GM18909 (cell line): ENCODE measurements around the gene KLF11.
"Not testable (repeated sequence)": the region's sequence is repeated elsewhere in the genome, so short reads cannot be mapped to it uniquely, and the experiment has no call there.

Source experiments
- ATAC-seq: cut with Tn5 transposase; IDR thresholded peaks from one replicate; pipeline ENCODE4 v1.9.1; 2021; ENCODE audit warnings: mild to moderate bottlenecking; ENCODE audit not compliant: unreplicated experiment, poor library complexity

KLF11 gene

DNA sequence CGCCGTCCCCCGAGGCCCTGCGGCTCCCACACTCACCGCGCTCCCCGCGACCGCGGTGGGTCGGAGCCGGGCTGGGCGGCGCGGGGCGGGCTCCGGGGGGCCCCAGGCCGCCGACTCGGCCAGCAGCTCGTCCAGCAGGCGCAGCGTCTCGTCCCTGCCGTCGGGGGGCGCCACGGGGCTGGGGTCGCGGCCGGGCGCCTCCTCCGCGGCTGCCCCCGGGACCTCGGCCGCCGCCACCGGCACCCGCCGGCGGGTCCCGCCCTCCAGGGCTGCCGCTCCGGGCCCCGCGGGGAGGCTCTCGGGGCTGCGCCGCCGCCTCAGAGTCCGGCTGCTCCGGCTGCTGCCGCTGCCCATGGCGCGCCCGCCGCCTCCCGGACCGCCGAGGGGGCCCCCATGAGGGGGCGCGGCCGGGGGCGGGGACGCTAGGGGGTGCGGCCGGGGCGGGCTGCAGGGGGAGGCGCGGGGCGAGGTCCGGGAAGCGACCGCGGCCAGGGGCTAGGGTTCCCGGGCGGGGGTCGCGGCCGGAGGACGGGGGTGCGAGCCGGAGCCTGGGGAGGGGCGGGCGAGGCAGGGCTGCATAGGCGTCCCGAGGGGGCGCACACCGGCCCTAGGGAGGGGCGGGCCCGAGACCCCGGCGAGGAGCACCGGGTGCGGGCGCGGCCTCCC, 36.7 kb downstream of the KLF11 start, which contains the start of gene CYS1:
TSS of gene CYS1 (minus strand) at position 542 of the 666 bp plus-strand sequence. CDS start at position 354, 188 bp downstream.
- ATAC-seq = peak; percentile 31

- peak; percentile 32 for ATAC-seq
Measured at GRCh38 chr2:10080536-10081304, 37.4 kb downstream of the KLF11 start.

- ATAC-seq = no peak
Measured at GRCh38 chr2:10083046-10083445, 39.7 kb downstream of the KLF11 start.

DNA sequence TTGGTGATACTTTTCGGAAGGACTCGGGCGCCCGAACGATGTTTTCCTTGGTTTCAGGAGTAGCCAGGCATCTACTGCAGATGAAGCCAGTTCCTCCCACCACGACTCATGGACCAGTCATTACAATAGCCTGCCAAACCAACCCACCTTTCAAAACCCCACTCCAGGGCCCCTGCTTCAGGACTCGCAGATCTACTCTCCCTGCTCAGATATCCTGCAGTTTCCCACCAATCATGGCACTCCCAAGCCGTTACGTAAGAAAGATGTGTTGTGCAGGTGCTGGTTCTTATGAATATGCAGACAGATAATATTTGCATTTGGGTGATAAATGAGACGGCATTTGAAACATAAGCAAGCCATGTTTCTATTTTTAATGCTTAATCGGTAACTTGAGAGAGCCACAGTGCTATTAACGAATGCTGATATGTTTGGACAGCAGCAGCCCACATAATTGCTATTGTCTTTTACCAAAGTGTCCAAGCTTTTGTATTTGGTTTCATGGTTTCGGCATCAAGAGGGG, 40.4 kb downstream of the KLF11 start:
- peak; percentile 40 for ATAC-seq

DNA sequence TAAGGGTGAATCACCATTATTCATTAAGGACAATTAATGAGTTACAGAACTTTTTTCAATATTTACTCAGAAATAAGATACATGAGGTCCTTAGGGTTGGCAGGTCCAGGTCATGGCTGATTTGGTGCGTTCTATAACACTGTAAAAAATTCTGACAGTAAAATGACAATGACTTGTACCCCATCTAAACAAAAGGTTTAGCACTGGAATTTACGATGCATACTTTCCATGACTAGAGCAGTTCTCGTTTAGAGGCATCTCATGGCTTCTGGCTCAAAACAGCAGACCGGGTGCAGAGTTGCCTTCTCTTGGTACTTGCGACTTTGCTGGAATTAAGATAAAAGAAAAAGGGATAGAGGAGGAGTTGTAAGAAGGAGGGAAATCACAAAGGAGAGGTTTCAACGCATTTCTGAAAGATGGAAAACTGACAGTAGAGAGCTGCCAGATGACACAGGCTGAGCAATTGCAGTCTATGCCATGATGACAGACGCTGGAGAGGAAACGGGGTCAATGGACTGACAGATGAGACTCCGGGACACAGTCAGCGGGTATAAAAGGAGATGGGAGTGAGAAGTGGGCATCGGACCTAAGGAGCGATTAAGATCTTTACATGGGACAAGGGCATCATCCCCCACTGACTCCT, 41.0 kb downstream of the KLF11 start:
- ATAC-seq = peak; percentile 6

GRCh38 chr2:10085043-10085667, 41.8 kb downstream of the KLF11 start:
- no peak for ATAC-seq

DNA sequence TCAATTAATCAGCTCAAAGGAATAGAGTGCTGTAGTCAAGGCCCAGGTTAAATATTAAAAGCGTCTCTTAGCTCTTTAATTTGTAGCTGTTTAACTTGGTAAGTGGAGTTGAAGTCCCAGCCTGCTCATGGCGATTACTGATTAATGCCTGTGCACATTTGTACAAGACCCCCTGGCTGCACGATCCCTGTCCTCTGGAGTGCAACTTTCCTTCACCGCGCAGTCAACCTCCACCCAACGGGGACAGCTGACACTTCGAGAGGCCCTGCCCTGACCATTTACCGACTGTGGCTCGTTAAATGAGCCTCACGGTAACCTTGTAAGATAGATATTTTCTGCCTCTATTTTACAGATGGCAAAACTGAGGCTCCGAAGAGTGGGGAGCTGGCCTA, 42.3 kb downstream of the KLF11 start:
- ATAC-seq = no peak

DNA sequence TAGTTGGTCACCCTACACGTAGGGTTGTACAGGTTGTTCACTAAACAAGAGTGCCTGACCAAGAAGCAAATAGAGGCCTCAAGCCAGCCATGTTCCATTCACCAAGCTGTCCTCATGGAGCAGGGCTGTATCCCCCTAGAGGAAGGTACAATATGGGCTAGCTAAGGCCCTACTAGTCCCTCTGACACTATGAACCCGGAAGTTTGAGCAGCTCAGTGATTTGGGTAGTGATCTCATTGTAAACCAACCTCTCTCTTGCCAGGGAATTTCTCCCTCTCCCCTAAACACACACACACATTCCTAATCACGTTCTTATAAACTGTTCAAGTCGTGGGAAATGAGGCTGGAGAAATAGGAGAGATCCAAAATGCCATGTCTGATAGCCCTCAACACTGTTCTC, 43.6 kb downstream of the KLF11 start:
- ATAC-seq = no peak

DNA sequence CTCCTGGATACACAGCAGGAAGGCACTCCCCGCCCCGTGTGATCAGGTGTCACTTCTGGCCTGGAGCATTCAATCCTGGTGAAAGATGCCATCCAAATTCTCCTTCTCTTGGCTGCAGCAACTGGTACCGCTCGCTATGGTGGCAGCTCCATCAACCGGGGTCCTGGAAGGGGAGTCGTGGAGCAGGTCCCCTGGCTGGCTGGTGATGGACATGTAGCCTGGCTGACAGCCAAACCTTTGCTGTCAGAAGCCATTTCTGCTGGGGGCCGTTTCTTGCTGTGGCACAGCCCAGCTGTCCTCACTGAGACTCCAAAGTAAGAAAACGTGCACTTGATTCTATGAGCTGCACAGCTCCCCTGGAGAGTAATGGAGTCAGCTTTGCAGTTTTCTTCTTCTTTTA, 44.0 kb downstream of the KLF11 start:
- ATAC-seq = no peak

GRCh38 chr2:10089565-10090190, 46.3 kb downstream of the KLF11 start:
- ATAC-seq = peak; percentile 42

DNA sequence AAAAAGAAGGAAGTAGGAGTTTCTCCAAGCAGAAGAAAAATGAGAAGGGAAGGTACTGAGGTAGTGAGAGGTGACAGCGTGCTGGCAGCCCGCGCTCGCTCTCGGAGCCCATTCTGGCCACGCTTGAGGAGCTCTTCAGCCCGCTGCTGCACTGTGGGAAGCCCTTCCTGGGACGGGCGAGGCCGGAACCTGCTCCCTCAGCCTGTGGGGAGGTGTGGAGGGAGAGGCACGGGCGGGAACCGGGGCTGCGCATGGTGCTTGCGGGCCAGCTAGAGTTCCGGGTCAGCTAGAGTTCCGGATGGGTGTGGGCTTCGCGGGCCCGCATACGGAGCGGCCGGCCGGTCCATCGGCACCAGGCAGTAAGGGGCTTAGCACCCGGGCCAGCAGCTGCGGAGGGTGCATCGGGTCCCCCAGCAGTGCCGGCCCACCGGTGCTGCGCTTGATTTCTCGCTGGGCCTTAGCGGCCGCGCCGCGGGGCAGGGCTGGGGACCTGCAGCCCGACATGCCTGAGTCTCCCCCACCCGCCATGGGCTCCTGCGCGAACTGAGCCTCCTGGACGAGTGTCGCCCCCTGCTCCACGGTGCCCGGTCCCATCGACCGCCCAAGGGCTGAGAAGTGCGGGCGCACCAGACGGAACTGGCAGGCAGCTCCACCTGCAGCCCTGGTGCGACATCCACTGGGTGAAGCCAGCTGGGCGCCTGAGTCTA, 48.0 kb downstream of the KLF11 start:
- no peak for ATAC-seq

DNA sequence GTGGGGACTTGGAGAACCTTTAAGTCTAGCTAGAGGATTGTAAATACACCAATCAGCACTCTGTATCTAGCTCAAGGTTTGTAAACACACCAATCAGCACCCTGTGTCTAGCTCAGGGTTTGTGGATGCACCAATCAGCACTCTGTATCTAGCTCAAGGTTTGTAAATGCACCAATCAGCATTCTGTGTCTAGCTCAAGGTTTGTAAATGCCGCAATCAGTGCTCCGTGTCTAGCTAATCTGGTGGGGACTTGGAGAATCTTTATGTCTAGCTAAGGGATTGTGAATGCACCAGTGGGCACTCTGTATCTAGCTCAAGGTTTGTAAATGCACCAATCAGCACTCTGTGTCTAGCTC, 48.5 kb downstream of the KLF11 start:
- not testable (repeated sequence) for ATAC-seq

DNA sequence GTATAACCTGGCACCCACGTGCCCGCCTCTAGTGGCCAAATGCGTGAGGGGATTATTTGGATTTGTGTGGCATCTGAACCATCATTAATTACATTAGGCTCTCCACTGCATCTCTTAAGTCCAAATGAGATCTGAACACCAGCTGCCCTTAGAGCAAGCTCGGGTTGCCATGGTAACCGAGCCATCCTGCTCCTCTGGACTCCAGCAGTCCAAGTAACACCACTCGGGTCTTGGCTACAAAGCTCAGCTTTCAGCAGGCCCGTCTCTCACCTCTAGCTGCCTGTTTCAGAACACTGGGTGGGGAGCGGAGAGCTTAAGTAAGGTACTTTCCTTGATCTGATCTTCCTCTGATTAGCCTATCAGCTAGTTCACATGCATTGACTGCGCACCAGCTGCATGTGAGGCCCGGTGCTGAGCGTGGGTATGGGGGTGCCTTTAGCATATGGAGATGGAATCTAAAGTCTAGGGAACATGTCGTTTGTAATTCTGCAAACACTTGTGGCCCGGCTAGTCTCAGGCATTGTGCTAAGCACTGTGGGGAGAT, 51.0 kb downstream of the KLF11 start:
- no peak for ATAC-seq

DNA sequence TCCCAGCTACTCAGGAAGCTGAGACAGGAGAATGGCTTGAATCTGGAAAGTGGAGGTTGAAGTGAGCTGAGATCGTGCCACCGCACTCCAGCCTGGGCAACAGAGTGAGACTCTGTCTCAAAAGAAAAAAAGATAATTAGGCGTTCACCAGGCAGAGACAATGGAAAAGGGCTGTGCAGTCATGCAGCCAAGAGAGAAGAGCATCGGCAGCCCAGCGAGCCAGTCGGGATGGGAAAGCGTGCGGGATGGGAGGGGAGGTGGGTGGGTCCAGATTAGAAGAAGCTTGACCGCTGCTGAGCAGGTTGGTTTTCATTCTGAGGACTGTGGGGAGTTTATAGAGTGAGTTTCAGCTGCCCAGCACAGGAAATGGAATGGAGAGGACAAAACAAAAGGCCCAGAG, 51.8 kb downstream of the KLF11 start:
- ATAC-seq = no peak

DNA sequence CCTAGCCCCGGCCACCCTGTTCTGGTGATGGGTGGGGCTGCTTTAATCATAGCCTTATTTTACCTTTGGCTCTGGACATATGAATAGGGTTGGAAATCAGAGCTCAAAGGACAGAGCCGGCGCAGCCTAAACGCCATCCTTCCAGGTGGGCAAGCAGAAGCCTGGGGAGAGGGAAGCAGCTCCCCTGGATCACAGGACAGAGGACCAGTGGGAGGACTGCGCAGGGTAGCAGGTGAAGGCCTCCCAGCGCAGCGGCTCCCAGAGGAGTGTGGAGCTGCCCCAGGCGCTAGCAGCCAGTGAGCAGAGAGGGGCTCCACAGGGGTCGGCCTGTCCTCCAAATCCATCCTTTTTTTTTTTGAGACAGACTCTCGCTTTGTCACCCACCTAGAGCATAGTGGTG, 53.3 kb downstream of the KLF11 start:
- no peak for ATAC-seq

GRCh38 chr2:10097352-10098148, 54.2 kb downstream of the KLF11 start:
- peak; percentile 74 for ATAC-seq

- ATAC-seq = no peak
Measured at GRCh38 chr2:10101491-10101890, 58.1 kb downstream of the KLF11 start.

DNA sequence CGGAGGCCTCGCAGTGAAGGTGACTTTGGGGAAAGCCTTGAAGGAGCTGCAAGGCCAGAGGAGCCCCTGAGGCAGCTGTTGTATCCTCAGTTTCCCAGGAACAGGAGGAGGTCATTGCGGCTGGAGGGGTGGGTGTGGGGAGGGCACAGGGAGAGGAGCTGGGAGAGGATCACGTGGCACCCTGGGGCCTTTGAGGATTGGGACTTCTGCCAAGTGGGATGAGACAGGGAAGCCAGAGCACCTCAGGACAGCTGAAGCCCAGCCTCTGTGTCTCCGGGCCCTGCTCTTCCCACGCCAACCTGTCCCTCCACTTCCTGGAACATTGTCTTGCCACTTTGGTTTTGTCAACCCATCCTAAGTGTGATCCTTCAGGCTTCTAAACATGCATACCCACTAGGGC, 59.8 kb downstream of the KLF11 start:
- no peak for ATAC-seq
